Mesenchymal stem cell (in vitro differentiated cells and primary cell): Measurements from ENCODE around the gene LIMA1.

Experiments used
- DNase-seq: peaks from one replicate; pipeline ENCODE4 v3.0.0-alpha.2; 2013
- H2AFZ ChIP-seq: one replicate; pipeline ENCODE4 v1.6.1; 2013; ENCODE audit warnings: low read depth, mild to moderate bottlenecking, control low read depth, inconsistent platforms, low read length, moderate library complexity
- H2AK5ac ChIP-seq: 2 replicates; pipeline ENCODE4 v1.6.1; 2013; ENCODE audit warnings: low read length, moderate library complexity, mild to moderate bottlenecking, inconsistent platforms; ENCODE audit not compliant: severe bottlenecking
- H2BK120ac ChIP-seq: one replicate; pipeline ENCODE4 v1.6.1; 2013; ENCODE audit warnings: low read depth, mild to moderate bottlenecking, inconsistent platforms, low read length, moderate library complexity
- H2BK12ac ChIP-seq, 2 experiments: one replicate each; pipeline ENCODE4 v1.6.1; 2013; ENCODE audit warnings: inconsistent platforms in 2 of 2, low read length in 2 of 2, mild to moderate bottlenecking in 2 of 2, moderate library complexity in 2 of 2, control low read depth in 1 of 2
- H2BK15ac ChIP-seq: one replicate; pipeline ENCODE4 v1.6.1; 2013; ENCODE audit warnings: mild to moderate bottlenecking, low read depth, inconsistent platforms; ENCODE audit not compliant: poor library complexity, severe bottlenecking
- H2BK5ac ChIP-seq: 2 replicates; pipeline ENCODE4 v1.6.1; 2013; ENCODE audit warnings: low read depth, mild to moderate bottlenecking, low read length, control low read depth, inconsistent platforms; ENCODE audit not compliant: poor library complexity, severe bottlenecking
- H3K14ac ChIP-seq, 2 experiments: one replicate each; pipeline ENCODE4 v1.6.1; 2013; ENCODE audit warnings: inconsistent platforms in 2 of 2, low read length in 2 of 2, control low read depth in 1 of 2, mild to moderate bottlenecking in 1 of 2, moderate library complexity in 1 of 2
- H3K18ac ChIP-seq, 2 experiments: one replicate each; pipeline ENCODE4 v1.6.1; 2013; ENCODE audit warnings: inconsistent platforms in 2 of 2, low read length in 2 of 2, control low read depth in 1 of 2, low read depth in 1 of 2, mild to moderate bottlenecking in 1 of 2
- H3K23ac ChIP-seq, 2 experiments: one replicate each; pipeline ENCODE4 v1.6.1; 2013; ENCODE audit warnings: inconsistent platforms in 2 of 2, low read length in 2 of 2, mild to moderate bottlenecking in 2 of 2, moderate library complexity in 2 of 2, control low read depth in 1 of 2
- H3K27ac ChIP-seq: 2 replicates; pipeline ENCODE4 v1.5.1; 2013; ENCODE audit warnings: mild to moderate bottlenecking, moderate library complexity, low read length, control low read depth, inconsistent platforms; ENCODE audit not compliant: poor library complexity, severe bottlenecking
- H3K27me3 ChIP-seq, 2 experiments: 2 replicates each; pipeline versions ENCODE4 v1.6.1 to v1.7.0; 2013; ENCODE audit warnings: low read length in 2 of 2, mild to moderate bottlenecking in 2 of 2, moderate library complexity in 2 of 2, control low read depth in 1 of 2, inconsistent platforms in 1 of 2; ENCODE audit not compliant: control insufficient read depth in 1 of 2, insufficient read depth in 1 of 2
- H3K36me3 ChIP-seq, 2 experiments: 2 replicates each; pipeline versions ENCODE4 v1.6.1 to v1.7.0; 2013; ENCODE audit warnings: low read length in 2 of 2, control low read depth in 1 of 2, inconsistent platforms in 1 of 2, low read depth in 1 of 2, mild to moderate bottlenecking in 1 of 2; ENCODE audit not compliant: insufficient read depth in 2 of 2, control insufficient read depth in 1 of 2
- H3K4ac ChIP-seq, 2 experiments: one replicate each; pipeline ENCODE4 v1.6.1; 2013; ENCODE audit warnings: inconsistent platforms in 2 of 2, low read length in 2 of 2, mild to moderate bottlenecking in 2 of 2, moderate library complexity in 2 of 2, control low read depth in 1 of 2, low read depth in 1 of 2
- H3K4me1 ChIP-seq: 2 replicates; pipeline ENCODE4 v1.6.1; 2013; ENCODE audit warnings: low read depth, low read length, control low read depth; ENCODE audit not compliant: control insufficient read depth, insufficient read depth
- H3K4me2 ChIP-seq: 2 replicates; pipeline ENCODE4 v1.6.1; 2013; ENCODE audit warnings: low read length, mild to moderate bottlenecking, inconsistent platforms; ENCODE audit not compliant: poor library complexity, severe bottlenecking
- H3K4me3 ChIP-seq, 2 experiments: 2 replicates each; pipeline versions ENCODE4 v1.5.1 to v1.7.0; 2013; ENCODE audit warnings: low read length in 2 of 2, mild to moderate bottlenecking in 2 of 2, control low read depth in 1 of 2, low read depth in 1 of 2; ENCODE audit not compliant: insufficient read depth in 1 of 2
- H3K79me1 ChIP-seq: replicated peaks from 2 replicates; pipeline ENCODE4 v1.6.1; 2013; ENCODE audit warnings: mild to moderate bottlenecking, control low read depth, low read length, inconsistent platforms; ENCODE audit not compliant: poor library complexity, severe bottlenecking
- H3K9ac ChIP-seq: 2 replicates; pipeline ENCODE4 v1.7.0; 2013; ENCODE audit warnings: mild to moderate bottlenecking, low read length, moderate library complexity
- H3K9me3 ChIP-seq: 2 replicates; pipeline ENCODE4 v1.7.0; 2013; ENCODE audit warnings: mild to moderate bottlenecking, low read length; ENCODE audit not compliant: control insufficient read depth
- H4K8ac ChIP-seq: one replicate; pipeline ENCODE4 v1.6.1; 2013; ENCODE audit warnings: inconsistent platforms, mild to moderate bottlenecking, low read length, moderate library complexity
- H4K91ac ChIP-seq: one replicate; pipeline ENCODE4 v1.6.1; 2013; ENCODE audit warnings: mild to moderate bottlenecking, low read length, inconsistent platforms
- WGBS: methylation state at CpG from one replicate; pipeline ENCODE4 v1.1.7; 2013; ENCODE audit warnings: mixed read lengths; 5-methylcytosine and 5-hydroxymethylcytosine counted together

The LIMA1 gene

DNA sequence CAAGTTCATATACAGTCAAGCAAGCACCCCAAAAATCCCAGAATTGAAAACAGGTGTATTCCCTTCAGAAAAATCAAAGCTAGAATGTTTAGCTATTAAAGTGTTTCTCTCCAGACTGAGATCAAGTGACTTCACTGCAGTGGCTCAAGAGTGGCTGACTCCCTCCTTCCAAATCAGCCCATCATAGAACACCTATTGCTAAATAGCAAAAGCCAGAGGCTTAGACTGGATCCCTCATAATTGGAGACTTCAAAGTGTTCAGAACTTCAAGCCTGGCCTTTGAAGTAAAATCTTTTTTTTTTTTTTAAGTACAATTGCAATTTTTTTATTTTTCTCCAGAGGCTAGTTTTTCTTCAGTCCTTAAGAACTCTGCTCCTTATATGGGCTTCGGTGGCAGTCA is 66.1 kb downstream of the LIMA1 start:
- Histone ChIP-seq H2BK15ac (no peak overlapping the region), H4K91ac (no peak overlapping the region), H3K18ac (no peak overlapping the region), H3K4me3 (peak overlapping the region in 1 of 2 experiments; percentile 50), H3K23ac (no peak overlapping the region), H2BK5ac (no peak overlapping the region), H2AK5ac (no peak overlapping the region), H3K79me1 (peaks cover 9% of the 10 kb centered on the region), H3K4me2 (no peak overlapping the region), H2BK12ac (no peak overlapping the region), H3K14ac (no peak overlapping the region), H2AFZ (no peak overlapping the region), H3K36me3 (peaks cover 3 to 70% of the 10 kb centered on the region in 2 experiments), H3K27me3 (no peaks in the 10 kb centered on the region), H3K9ac (peak overlapping the region; percentile 53), H4K8ac (no peak overlapping the region), H2BK120ac (no peak overlapping the region), H3K4ac (no peak overlapping the region), H3K9me3 (no peaks in the 10 kb centered on the region), H3K4me1 (peaks cover 6% of the 10 kb centered on the region), H3K27ac (no peak overlapping the region)
- WGBS: 100% methylated on average over 1 of the region's 1 CpG
- DNase-seq: no peak

DNA sequence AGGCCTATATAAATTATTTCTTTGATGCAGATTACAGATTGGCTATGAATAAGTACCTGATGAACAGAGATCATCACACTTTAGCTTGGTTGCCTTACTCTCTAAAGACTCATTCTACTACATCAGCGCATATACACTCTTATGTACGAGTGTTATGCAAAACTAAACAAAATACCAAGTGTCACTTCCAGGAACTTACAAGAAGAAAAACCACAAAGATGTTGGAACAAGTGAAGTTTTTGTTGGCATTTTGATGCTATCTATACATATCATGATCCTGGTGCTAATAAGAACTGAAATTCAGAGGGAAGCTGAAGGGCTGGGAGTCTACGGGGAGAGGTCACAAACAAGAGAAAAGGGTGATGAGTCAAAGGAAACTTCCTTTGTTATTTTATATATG is 68.3 kb downstream of the LIMA1 start:
- no peak overlapping the region for H2AFZ ChIP-seq
- H3K14ac ChIP-seq: no peak overlapping the region
- H3K18ac ChIP-seq: no peak overlapping the region
- 62% methylated on average over 2 of the region's 3 CpGs for WGBS
- H3K27ac ChIP-seq: no peak overlapping the region
- DNase-seq: peak; percentile 79
- H3K9me3 ChIP-seq: no peaks in the 10 kb centered on the region
- H3K4ac ChIP-seq: no peak overlapping the region
- peak overlapping the region; percentile 35 for H3K9ac ChIP-seq
- H3K4me3 ChIP-seq: peak overlapping the region in 1 of 2 experiments; percentile 32
- no peak overlapping the region for H4K8ac ChIP-seq
- H3K79me1 ChIP-seq: peaks cover 9% of the 10 kb centered on the region
- no peak overlapping the region for H2BK15ac ChIP-seq
- H3K36me3 ChIP-seq: peaks cover 3 to 81% of the 10 kb centered on the region in 2 experiments
- H2BK120ac ChIP-seq: no peak overlapping the region
- no peak overlapping the region for H2BK12ac ChIP-seq
- no peak overlapping the region for H3K23ac ChIP-seq
- no peaks in the 10 kb centered on the region for H3K27me3 ChIP-seq
- peaks cover 6% of the 10 kb centered on the region for H3K4me1 ChIP-seq
- no peak overlapping the region for H4K91ac ChIP-seq
- H2BK5ac ChIP-seq: no peak overlapping the region
- no peak overlapping the region for H3K4me2 ChIP-seq
- H2AK5ac ChIP-seq: no peak overlapping the region

DNA sequence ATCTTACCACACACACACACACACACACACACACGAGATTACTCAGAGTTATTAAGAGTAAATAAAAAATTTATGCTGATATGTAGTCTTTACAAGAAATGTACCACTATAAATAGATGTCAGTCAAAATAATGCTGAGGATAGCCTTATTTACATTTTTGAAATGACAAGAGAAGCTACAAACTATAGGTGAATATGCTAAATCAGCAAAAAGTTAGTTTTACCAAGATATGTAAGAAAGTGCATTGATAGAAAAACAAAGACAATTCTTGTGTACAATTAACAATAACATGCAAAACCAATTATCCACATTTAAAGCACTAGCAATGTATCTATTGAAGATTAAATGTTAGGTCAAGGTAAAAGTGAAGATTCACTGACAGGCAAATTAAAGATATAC is 69.3 kb downstream of the LIMA1 start:
- Histone ChIP-seq H4K8ac (no peak overlapping the region), H3K4me1 (peaks cover 3% of the 10 kb centered on the region), H3K23ac (no peak overlapping the region), H2AFZ (no peak overlapping the region), H3K9me3 (no peaks in the 10 kb centered on the region), H2BK120ac (no peak overlapping the region), H3K27ac (no peak overlapping the region), H3K36me3 (peaks cover 3 to 79% of the 10 kb centered on the region in 2 experiments), H3K4ac (no peak overlapping the region), H3K79me1 (peaks cover 10% of the 10 kb centered on the region), H2BK5ac (no peak overlapping the region), H2AK5ac (no peak overlapping the region), H2BK12ac (no peak overlapping the region), H3K4me3 (peak overlapping the region in 1 of 2 experiments; percentile 52), H3K14ac (no peak overlapping the region), H3K4me2 (no peak overlapping the region), H3K27me3 (no peaks in the 10 kb centered on the region), H3K9ac (peak overlapping the region; percentile 46), H4K91ac (no peak overlapping the region), H3K18ac (no peak overlapping the region), H2BK15ac (no peak overlapping the region)
- DNase-seq: no peak
- no CpG with 5 or more reads among the region's 1 CpG for WGBS

DNA sequence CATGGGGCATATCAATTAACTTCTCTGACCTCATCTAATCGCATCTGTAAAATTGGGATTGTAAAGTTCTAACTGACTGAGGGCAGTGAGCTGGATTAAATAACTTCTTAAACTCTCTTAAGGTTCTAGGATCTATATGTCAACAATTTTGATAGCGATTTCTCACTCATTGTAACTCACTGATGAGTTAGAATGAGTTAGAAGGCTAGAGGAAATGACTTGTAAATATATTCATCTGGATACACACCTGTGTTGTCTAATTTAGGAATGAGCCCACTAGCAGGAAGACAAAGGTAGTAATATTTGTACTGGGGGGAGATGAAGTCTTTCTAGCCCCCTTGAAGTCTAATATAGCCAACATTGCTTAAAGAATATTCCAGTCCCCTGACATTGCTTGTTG is 69.9 kb downstream of the LIMA1 start:
- Histone ChIP-seq H3K4me3 (peak overlapping the region in 1 of 2 experiments; percentile 52), H3K36me3 (peaks cover 3 to 77% of the 10 kb centered on the region in 2 experiments), H3K9me3 (no peaks in the 10 kb centered on the region), H3K4me1 (peaks cover 3% of the 10 kb centered on the region), H2BK120ac (no peak overlapping the region), H3K4ac (no peak overlapping the region), H3K4me2 (no peak overlapping the region), H3K14ac (no peak overlapping the region), H3K23ac (no peak overlapping the region), H4K91ac (no peak overlapping the region), H3K27me3 (no peaks in the 10 kb centered on the region), H2BK12ac (no peak overlapping the region), H3K27ac (no peak overlapping the region), H4K8ac (no peak overlapping the region), H2BK15ac (no peak overlapping the region), H2AFZ (no peak overlapping the region), H2BK5ac (no peak overlapping the region), H3K9ac (peak overlapping the region; percentile 46), H2AK5ac (no peak overlapping the region), H3K18ac (no peak overlapping the region), H3K79me1 (peaks cover 9% of the 10 kb centered on the region)
- 88% methylated on average over 1 of the region's 2 CpGs for WGBS
- no peak for DNase-seq
